Measurements from ENCODE around the gene FTO.
A peak's percentile ranks its signal among the peaks of the same experiment; 100 is the strongest.

FTO gene

DNA sequence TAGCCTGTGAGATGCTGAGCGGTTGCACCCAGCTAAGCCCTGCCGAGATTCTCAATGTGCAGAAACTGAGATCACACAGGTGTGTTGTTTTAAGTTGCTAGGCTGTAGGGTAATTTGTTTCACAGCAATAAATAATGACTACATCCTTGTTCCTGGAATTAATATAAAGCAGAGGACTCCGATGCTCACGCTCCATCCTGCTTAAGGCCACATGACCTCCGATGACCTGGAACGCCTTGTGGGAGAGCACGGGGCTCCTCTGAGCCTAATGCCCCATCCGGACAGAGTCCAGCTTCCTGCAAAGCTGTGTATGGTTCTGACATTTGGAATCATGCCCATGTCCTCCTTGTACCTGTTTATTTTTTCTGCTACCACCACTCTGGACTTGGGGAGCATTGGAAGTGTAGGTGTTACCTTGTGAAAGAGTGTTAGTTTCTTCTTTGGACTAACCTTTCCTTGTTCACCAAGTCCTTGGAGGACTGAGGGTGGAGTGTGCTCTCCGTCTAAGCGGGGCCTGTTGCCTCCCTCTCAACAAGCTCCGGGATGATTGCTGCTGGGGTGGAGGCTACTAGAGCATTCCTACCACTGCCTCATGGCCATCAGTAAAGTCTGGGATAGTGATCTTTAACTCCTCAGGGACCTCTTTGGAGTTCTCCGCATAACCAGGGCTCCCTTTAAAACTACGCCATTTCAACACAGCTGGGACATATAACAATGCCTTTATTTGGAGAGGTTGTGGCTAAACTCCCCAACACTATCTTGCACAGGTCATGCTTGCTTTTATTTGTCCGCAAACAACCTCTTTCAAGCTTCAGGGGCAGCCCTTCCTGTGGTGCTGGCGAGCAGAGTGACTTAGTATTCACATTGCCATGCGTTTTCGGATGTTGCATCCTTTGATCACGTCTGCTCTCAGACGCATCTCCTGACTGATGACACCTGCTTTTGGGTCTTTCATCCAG lies 457.3 kb downstream of the FTO start:
- DNase-seq (ENCODE audit: low spot score): no peak

DNA sequence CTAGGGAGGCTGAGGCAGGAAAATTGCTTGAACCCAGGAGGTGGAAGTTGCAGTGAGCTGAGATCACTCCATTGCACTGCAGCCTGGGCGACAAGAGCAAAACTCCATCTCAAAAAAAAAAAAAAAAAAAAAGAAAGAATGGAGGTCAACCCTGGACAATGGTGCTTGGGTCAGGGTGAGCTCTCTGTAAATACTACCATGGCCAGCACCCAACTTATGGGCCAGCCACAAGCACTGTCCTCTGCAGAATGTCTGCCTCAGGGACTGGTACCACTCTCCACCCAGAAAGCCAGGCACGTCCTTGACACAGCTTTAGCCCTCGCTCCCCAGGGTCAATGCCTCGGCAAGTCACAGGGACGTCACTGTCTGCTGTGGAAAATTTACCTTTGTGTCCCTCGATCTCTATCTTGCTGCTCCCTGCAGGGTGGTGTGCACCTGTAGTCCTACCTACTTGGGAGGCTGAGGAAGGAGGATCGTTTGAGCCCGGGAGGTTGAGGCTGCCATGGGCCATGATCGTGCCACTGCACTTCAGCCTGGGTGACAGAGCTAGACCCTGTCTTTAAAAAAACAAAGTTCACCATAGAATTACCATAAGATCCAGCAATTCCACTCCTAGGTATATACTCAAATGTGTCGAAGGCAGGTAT lies 459.4 kb downstream of the FTO start:
- no peak for DNase-seq (ENCODE audit: low spot score)

DNA sequence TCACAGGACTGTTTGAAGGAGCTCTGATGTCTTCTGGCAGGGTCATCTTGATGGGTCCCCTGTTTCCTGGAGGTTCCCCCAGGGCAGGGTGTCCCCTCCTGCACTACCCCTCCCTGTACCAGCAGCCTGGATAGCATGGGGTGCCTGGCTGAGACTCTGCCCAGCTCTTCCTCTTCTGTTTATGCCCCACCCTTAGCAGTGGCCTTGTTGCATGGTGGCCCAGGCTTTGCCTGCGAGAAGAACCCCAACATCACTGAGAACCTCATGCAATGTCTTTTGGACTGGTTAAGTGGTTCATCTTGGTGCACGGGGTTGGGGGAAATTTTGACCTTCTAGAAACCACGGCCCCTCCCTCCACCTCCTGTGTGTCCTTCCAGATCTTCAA lies 460.8 kb downstream of the FTO start:
- no peak for DNase-seq (ENCODE audit: low spot score)

DNA sequence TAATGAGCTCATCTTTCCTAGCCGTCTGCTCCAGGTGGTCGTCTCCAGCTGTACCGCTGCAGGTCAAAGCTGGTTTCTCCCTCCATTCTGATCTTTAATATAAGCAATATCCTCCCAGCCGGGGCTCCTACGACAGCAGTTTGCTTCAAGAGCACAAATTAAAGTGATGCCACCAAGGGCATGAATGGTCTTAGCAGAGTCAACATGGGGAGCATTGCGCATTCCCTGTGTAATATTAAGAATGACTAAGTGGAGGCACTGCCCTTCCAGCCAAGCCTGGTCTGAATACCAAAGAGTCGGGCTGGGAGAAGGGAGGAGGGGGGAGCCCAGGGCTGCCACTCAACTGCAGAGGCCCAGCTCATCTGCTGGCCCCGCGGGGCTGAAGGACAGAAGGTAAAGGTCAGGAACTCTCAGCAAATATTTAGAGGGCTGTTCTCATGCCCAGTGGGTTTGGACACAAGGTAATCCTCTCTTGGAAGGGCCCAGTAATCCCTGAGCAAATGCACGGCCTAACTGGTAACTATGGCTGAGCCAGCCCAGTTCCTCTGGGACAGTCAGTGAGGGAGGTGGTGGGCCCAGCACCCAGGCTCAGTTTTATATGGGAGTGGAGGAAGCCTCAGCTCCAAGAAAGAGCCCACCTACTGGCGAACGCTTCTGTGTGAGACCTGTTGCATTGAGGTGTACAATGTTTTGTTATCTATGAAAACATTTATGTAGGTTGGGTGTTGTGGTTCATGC lies 461.4 kb downstream of the FTO start:
- no peak for DNase-seq (ENCODE audit: low spot score)

DNA sequence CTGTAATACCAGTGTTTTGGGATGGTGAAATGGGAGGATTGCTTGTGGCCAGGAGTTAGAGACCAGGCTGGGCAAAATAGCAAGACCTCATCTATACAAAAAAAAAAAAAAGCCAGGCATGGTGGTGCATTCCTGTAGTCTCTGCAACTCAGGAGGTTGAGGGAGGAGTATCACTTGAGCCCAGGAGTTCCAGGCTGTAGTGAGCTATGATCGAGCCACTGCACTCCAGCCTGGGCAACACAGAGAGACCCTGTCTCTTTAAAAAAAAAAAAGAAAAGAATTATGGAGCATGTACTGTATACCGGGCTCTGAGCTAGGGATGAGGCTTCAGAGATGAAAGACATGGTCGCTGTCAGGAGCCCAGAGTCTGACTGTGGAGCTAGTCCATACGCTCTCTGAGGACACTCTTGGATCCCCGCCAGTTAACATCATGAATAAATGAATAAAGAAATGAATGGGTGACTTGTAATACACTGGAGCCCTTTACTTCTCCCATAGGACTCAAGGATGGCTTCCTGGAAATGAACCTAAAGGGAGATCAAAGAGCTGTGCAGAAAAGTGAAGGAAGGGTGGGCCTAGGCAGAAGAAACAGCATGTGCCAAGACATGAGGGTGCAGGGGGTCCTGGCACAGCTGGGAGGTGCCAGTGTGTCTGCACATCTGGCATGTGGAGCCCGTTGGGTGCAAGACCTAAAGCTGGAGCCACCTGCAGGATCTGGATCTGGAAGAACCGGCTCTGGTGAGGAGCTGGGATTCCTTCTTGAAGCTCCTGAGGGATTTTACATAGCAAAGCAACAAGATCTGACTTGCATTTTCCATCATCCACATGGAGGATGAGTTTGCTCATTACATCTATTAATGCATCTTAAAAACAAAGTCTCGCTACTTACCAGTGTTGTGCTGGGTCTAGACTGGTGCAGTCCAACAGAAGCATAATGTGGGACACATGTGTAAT lies 462.2 kb downstream of the FTO start:
- no peak for DNase-seq (ENCODE audit: low spot score)

DNA sequence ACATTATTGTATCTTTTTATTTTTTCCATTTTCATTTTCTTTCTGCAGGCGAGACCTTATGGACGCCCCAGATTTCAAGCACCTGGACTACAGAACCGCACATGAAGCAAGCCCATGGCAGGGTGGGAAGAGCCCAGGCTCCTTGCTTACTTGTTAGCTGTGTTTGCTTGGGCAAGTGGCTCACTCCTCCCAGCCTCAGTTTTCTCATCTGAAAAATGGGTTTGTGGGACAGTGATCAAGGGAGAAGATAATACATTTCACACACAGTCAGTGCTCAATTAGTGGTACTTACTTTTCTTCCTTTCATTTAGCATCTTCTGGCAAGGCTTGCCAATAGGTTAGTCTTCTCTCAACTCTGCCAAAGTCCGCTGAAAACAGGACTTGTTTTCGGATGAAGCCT lies 465.2 kb downstream of the FTO start:
- DNase-seq (ENCODE audit: low spot score): no peak

DNA sequence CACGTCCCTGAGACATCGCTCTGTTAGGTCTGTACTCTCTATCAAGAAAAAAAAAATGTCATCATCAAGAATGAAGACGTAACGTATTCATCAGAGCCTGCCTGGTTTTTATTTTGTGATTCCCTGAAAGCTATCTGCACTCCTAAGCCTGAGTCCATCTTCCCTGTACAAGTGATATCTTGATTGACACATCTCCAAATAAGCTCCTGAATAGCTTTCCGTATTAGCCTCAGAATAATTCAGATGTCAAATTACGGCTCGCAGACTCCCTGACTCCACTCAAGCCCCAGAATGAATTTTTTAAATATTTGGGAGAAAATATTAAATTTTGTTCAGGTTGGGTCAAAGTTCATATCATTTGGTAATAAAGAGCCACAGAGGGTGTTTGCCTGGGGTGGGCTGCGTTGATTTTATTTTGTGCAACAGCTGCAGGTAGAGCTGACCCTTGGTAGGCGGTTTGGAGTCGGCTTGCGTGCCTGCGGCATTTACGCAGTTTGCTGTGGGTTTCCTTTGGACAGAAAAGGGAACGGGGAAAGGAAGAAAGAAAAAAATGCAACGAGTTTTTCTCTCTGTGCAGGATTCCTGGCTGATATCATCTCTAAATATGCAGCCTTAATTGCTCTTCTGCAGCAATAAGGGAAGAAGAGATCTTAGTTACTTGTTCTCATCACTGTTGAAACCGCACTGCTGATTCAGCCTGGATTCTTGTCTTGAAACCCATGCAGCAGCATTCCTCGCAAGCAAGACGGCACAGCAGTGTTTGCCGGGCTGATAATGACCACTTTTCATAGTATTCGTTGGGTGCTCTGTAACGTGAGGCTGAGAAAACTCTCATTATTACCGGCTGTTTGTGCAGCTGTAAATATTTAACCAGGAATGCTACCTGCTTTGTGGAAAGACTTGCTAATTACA lies 467.9 kb downstream of the FTO start:
- DNase-seq (ENCODE audit: low spot score): no peak

DNA sequence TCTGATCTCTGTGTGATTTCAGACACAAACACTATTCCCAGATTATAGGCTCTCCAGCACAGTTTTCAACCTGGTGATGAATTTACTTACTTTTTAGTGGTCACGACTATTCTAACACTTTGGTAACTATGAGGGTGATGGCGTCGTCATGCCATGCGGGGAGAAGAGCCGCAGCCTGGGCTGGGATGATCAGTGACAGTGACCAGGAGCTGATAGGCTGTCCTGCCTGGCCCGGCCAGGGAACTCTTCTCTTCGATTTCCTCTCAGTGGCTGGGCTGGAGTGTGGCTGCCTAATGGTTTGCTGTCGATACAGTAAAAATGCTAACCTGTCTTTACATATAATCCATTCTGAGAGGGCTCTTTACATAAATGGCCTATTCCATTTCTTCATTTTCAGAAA lies 469.5 kb downstream of the FTO start:
- DNase-seq (ENCODE audit: low spot score): no peak

DNA sequence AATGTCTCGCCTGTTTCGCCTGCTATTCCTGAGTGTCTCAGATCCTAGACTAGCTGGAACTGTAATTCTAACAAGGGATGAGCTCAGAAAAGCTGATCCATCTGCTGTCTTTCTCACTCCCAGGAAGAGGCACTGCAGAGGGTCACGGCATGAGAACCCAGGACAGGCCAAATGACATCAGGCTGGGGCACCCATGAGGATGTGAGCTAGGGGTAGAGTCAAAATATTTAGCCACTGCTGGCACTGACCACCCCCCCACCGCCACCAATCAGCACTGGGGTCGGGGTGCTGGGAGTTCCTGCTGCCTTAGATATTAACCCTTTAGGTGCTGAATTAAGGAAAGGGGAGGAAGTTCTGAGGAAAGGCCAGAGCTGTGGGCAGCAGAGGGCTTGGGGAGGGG lies 470.2 kb downstream of the FTO start:
- peak; percentile 15 for DNase-seq (ENCODE audit: low spot score)

DNA sequence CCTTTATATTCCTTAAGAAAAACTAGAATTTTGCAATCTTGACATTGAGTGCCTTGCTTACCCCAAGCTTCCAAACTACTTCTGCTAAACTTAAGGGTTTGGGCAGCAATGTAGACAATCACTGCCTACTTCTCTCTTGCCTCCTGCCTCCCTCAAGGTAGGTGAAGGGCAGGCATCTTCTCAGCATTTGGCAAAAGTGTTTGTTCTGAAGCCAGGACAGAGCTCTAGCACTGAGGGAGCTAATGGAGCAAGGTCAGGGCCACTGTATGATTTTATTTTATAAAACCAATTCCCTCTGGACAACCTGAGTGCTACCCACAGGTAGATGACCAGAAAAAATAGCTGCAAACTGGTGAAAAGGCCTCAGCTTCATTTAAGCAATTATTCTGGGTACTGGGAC lies 470.8 kb downstream of the FTO start:
- no peak for DNase-seq (ENCODE audit: low spot score)

DNA sequence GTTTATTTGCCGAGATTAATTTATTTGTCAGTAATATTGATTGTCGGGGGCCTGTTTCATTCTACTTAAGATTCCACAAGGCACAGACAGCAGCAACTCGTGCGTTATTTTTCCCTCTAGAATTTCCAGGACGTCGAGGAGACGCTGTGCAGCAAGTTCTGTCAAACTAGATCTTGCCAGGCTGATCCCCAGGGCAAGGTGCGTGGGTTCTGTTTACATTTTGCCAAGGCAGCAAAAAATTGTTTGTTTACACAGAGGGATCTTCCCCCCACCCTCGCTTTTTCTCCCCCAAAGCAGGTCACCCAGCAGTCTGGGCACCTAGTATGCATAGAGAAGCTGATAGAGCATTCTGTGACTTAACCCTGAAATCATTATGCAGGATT lies 471.2 kb downstream of the FTO start:
- DNase-seq (ENCODE audit: low spot score): no peak

DNA sequence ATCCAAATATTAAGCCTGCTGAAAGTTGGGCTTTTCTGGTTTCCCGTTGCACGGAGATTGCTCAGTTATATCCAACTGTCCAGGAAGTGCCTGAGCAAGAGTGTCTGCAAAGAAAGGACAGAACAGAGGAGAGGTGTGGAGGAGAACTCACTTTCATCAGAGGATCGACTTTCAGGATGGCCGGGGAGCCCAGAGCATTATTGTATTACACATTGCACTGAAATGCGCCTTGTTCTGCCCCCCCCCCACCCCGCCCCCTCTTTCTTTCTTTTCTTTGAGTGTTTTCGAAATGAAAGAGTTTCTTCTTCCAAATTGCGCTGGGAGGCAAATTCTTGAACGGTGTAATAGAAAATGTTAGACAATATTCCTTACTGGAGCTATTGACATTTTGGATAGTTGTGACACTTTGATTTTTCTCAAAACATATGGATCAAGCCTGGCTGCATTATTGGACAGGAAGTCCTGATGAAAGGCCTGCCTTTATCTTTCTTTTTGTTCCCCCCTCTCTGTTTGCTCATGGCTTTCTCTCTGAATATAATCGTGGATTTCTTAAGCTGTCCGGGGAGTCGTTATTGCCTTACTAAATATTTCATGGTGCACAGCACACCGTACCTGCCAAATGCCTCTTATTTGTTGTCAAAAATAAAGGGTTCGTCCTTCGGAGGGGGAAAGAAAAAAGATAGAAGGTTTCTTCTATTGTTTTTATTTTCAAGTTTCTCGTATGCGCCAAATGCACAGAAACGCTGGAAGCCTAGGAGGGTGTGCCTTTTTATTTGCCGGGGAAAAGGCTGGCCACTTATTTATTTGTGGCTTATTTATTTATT lies 471.8 kb downstream of the FTO start:
- peak; percentile 47 for DNase-seq (ENCODE audit: low spot score)

DNA sequence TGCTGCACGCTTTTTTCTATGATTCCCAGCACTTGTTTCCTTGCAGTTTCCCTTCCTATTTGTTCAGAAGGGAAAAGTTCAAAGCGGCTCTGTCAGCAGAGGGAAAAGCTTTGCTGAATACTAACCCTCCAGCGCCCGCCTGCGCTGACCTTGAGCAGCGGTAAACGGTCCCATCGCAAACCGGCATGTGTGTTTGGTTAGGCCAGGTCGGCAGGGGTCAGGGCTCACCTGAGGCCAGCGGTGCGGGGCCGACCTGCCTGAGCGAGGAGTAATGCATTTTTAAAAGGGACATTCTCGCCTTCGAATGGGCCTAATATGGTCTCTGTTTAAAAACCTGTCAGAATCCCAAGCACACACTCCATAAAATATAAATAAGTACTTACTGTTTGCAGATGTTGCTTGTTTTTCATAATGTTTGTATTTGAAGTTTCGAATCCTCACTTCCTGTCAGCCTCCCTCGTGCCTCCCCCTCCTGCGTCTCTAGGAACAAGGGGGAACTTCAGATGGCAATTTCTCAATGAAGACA lies 472.5 kb downstream of the FTO start:
- DNase-seq (ENCODE audit: low spot score): peak; percentile 26

DNA sequence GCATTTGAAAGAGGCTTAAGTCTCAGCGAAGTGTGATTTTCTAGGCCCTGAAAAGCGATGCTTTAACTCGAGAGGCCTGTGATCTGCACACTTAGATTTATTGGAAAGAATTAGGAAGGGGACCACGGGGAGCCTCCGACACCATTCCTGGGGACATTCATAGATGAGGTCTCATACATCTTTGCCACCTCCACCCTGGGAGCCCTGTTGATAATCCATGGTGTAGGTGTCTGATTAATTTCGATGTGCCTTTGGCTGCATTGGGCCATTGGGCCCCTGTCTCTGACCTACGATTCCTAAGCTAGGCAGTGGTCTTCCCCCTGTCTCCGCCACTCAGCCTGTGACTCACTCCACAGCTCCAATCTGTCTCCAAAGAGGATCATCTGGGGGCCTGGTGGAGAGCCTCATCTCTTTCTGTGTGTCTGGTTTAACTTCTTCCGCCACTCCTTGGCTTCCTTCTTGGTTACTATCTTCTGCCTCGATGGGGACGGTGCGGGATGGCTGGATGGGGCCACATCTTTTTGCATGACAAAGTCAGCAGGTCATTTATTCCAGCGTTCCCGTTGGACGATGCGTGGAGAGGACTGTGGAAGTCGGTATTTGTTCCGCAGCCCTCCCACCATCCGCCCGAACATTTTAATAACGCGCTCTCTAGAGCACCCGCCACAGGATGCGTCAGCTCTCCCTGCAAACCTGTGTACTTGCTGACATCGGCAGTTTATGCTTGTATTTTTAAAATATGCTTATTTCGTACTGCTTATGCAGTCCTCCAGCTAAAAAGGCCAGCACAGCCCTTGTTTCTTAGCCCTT lies 473.3 kb downstream of the FTO start:
- no peak for DNase-seq (ENCODE audit: low spot score)

DNA sequence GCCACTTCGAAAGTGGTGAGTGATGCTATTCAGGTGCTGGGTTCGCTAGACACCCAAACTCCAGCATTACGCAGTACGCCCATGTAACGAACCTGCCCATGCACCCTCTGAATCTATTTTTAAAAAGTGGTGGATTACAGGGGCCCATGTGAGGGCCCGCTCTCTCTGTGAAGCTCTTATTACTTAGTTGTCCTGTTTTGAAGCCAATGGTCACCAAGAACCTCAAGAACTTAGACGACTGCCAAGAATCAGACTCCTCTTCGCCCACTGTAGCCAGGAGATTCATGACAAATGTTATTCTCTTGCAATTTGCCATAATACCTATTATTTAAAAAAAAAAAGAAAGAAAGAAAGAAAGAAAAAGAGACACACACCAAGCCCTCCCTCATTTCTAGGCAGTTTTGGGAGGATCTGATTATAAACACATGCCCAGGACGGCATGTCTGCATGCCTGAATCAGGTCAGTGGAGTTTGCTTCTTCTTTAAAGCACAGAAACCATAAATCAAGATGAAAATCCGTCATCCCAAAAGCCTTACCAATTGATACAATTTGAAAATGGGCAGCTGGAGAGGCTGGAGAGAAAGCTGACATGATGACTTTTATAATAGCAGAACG lies 474.0 kb downstream of the FTO start:
- no peak for DNase-seq (ENCODE audit: low spot score)

DNA sequence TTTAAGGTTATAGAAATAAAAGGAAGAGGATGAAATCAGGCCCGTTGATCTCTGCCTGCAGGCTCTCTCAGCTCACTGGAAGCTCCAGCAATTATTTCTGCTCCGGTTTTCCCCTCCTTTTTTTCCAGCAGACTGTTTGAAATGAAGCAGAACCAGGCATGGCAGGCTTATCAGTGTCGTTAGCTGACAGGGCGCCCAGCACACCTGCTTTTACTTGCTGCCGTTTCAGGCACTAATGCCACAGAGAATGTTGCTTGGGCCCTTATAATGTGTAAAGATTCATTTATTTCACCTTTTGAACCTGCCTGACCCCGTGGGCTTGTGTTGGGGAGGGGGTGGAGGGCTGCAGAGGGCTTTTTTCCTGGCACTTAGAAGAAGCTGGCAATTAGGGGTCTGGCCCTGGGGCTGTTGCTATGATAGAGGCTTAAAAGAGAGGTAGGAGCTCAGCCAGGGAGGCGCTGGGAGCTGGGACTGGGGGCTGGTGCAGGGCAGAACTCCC lies 474.6 kb downstream of the FTO start:
- DNase-seq (ENCODE audit: low spot score): no peak

DNA sequence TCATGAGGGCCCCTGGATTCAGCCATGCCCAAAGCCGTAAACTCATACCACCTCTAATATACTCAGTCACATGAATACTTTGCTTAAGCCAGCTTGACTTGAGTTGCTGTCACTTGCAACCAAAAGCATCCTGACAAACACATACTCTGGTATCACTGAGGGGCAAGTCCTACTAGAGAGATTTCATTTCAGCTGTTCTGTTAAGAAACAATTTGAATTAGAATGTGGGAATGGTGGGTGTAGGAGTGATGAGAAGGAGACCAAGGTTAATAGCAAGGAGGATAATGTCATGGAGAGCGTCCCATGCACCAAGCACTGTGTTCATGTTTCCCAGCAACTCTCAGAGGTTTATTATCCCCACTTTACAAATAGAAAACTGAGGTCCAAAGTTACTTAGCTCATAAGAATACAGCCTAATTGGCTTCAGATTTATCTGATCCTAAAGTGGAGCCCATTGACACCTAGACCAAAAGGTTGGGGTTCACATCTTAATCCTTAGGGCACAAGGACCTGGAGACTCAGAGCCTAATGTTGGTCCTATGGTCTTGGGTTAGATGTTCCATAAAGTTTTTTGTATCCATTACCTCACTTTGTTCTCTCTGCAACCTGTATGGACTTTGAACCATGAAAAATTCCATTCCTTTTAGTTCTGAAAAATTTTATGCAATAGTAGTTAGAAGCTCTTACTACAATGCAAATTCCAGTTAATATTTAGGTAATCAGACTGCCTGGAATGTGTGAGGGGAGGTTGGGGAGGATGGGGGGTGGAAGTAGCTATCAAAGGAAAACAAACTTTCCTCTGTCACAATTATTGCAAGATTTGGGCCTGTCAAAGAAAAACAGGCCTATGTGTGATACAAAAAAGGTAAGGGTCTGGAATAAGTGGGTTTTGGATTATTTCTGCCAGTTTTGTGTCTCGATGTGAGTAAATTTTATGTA lies 476.7 kb downstream of the FTO start:
- no peak for DNase-seq (ENCODE audit: low spot score)

Data from AG08395 (cell line).